ENCODE data around the gene TRMT5.

The TRMT5 gene

DNA sequence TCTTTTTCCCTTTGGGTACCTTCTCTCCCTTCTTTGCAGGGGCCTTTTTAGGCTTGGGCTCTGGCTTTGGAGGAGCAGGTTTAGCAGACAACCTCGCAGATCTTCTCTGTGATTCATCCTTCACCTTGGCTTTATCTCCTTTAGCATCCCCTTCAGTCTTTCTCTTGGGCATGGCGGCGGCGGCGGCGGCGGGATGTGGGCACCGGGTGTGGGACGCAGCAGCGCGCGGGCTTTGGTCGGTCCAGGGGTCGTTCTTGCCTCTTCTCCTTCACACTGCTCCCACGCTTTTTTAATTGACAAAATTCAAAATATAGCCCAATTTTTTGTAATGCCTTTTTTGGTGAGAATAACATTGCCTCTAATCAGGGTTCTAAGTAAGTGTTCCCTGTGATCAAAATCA, 8.6 kb downstream of the TRMT5 start:
- no peak for TF ChIP-seq CTCF (IDR thresholded peaks at IDR 0.05)
- Histone ChIP-seq H3K27me3 (no peaks in the 10 kb centered on the region), H3K27ac (no peak overlapping the region), H3K4me3 (ENCODE audit: low read depth in 1 of 2, low read length in 1 of 2) (no peak overlapping the region), H3K4me1 (ENCODE audit: control insufficient read depth in 1 of 2, insufficient read depth in 1 of 2, low read depth in 1 of 2, low read length in 1 of 2) (peaks cover 0 to 4% of the 10 kb centered on the region in 2 experiments), H3K9me3 (no peaks in the 10 kb centered on the region), H3K36me3 (no peaks in the 10 kb centered on the region)

DNA sequence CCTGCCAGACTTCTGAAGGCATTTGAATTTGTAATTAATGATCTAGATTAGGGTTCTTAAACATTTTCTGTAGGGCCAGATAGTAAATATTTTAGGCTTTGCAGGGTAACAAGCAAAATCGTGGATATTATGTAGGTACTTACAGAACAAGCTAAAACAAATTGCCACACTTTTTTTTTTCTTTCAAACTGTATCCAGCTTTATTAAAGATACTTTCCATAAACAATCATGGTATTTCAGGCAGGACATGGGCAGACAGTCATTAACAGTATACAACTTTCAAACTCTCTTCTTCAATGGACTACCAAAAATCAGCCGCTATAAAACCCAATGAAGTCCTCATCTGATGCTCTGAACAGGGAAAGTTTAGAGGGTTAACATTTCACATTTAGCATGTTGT, 9.6 kb downstream of the TRMT5 start:
- no peak overlapping the region for H3K4me3 ChIP-seq (ENCODE audit: low read depth in 1 of 2, low read length in 1 of 2)
- H3K4me1 ChIP-seq (ENCODE audit: control insufficient read depth in 1 of 2, insufficient read depth in 1 of 2, low read depth in 1 of 2, low read length in 1 of 2): peaks cover 0 to 4% of the 10 kb centered on the region in 2 experiments
- H3K36me3 ChIP-seq: no peaks in the 10 kb centered on the region
- no peak for TF ChIP-seq CTCF (IDR thresholded peaks at IDR 0.05)
- no peaks in the 10 kb centered on the region for H3K9me3 ChIP-seq
- H3K27me3 ChIP-seq: no peaks in the 10 kb centered on the region
- no peak overlapping the region for H3K27ac ChIP-seq

- no peak overlapping the region for H3K27ac ChIP-seq
- H3K4me1 ChIP-seq (ENCODE audit: control insufficient read depth in 1 of 2, insufficient read depth in 1 of 2, low read depth in 1 of 2, low read length in 1 of 2): peaks cover 0 to 4% of the 10 kb centered on the region in 2 experiments
- TF ChIP-seq CTCF (IDR thresholded peaks at IDR 0.05): no peak
- no peak overlapping the region for H3K4me3 ChIP-seq (ENCODE audit: low read depth in 1 of 2, low read length in 1 of 2)
- no peaks in the 10 kb centered on the region for H3K27me3 ChIP-seq
- no peaks in the 10 kb centered on the region for H3K36me3 ChIP-seq
- H3K9me3 ChIP-seq: no peaks in the 10 kb centered on the region
Observed at GRCh38 chr14:60970146-60970545, 10.7 kb downstream of the TRMT5 start.

- no peak for TF ChIP-seq CTCF (IDR thresholded peaks at IDR 0.05)
- no peaks in the 10 kb centered on the region for H3K27me3 ChIP-seq
Observed at GRCh38 chr14:60968671-60969070, 12.2 kb downstream of the TRMT5 start.

DNA sequence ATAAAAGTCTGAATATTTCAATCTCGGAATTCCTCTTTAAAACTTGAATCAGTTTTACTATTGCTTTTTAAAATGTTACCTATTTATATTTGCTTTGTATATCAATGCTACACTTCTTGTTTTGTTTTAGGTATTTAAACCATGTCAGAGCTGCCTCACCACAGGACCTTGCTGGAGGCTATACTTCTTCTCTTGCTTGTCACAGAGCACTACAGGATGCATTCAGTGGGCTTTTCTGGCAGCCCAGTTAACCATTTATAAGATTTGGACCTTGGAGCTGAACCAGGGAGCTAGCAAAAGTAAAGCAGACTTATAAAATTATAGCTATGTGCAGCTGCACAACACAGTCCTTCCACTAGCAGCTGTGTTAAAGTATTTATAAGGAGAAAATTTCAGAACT, 12.8 kb downstream of the TRMT5 start:
- no peak overlapping the region for H3K4me3 ChIP-seq (ENCODE audit: low read depth in 1 of 2, low read length in 1 of 2)
- no peaks in the 10 kb centered on the region for H3K27me3 ChIP-seq
- no peak for TF ChIP-seq CTCF (IDR thresholded peaks at IDR 0.05)
- no peak overlapping the region for H3K27ac ChIP-seq
- no peaks in the 10 kb centered on the region for H3K36me3 ChIP-seq
- no peaks in the 10 kb centered on the region for H3K9me3 ChIP-seq
- H3K4me1 ChIP-seq (ENCODE audit: control insufficient read depth in 1 of 2, insufficient read depth in 1 of 2, low read depth in 1 of 2, low read length in 1 of 2): peaks cover 0 to 4% of the 10 kb centered on the region in 2 experiments

More at GRCh38 chr14:60968671-60969070, 12.2 kb downstream of the TRMT5 start:
- Histone ChIP-seq H3K9me3 (no peaks in the 10 kb centered on the region), H3K27ac (no peak overlapping the region), H3K36me3 (no peaks in the 10 kb centered on the region), H3K4me1 (ENCODE audit: control insufficient read depth in 1 of 2, insufficient read depth in 1 of 2, low read depth in 1 of 2, low read length in 1 of 2) (peaks cover 0 to 4% of the 10 kb centered on the region in 2 experiments), H3K4me3 (ENCODE audit: low read depth in 1 of 2, low read length in 1 of 2) (no peak overlapping the region)

DNA sequence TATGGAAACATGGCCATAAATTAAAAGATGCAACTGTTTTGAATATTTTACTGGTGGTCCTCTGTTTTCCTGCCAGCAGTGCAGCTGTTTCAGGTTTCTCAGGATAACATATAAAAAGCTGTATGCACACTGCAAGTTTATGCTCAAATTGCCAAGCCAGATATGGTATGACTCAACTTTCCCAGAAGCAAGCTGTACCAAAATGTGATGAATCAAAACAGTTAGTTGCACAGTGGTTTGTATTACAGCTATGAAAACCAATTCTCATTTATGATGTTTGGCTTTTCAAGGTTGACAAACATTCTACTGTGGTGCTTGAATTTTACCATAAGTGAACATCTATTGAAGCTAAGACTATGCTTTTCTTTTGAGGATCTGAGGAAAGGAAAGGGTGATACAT, 15.5 kb downstream of the TRMT5 start:
- H3K4me1 ChIP-seq (ENCODE audit: control insufficient read depth in 1 of 2, insufficient read depth in 1 of 2, low read depth in 1 of 2, low read length in 1 of 2): peaks cover 0 to 4% of the 10 kb centered on the region in 2 experiments
- no peaks in the 10 kb centered on the region for H3K36me3 ChIP-seq
- H3K27ac ChIP-seq: no peak overlapping the region
- TF ChIP-seq CTCF (IDR thresholded peaks at IDR 0.05): no peak
- no peaks in the 10 kb centered on the region for H3K9me3 ChIP-seq
- H3K4me3 ChIP-seq (ENCODE audit: low read depth in 1 of 2, low read length in 1 of 2): no peak overlapping the region
- H3K27me3 ChIP-seq: no peaks in the 10 kb centered on the region

Measured in neutrophil (primary cell).